IgD-negative memory B cell (primary cell): ENCODE measurements around the gene ABR. TPM values are rescaled to one million over a fixed set of nuclear protein-coding genes. Genes with fewer than 3 reads are reported as not detected.
"Not testable (repeated sequence)": the region's sequence is repeated elsewhere in the genome, so short reads cannot be mapped to it uniquely, and the experiment has no call there.

Experiments used
- H3K27ac Mint-ChIP-seq, 3 donors: one replicate each; pipeline ENCODE4 v1.8.0; 2020 to 2022; ENCODE audit warnings: mild to moderate bottlenecking in 3 of 3, mixed read lengths in 3 of 3, moderate library complexity in 1 of 3
- H3K27me3 Mint-ChIP-seq: one replicate; pipeline ENCODE4 v1.8.0; 2021; ENCODE audit warnings: mixed read lengths
- H3K36me3 Mint-ChIP-seq: one replicate; pipeline ENCODE4 v1.8.0; 2020; ENCODE audit warnings: mild to moderate bottlenecking, mixed read lengths
- H3K4me1 Mint-ChIP-seq, 3 donors: one replicate each; pipeline ENCODE4 v1.8.0; 2020 to 2022; ENCODE audit warnings: mixed read lengths in 3 of 3, mild to moderate bottlenecking in 1 of 3
- H3K4me3 Mint-ChIP-seq, 4 donors: one replicate each; pipeline ENCODE4 v1.8.0; 2020 to 2022; ENCODE audit warnings: mild to moderate bottlenecking in 4 of 4, mixed read lengths in 4 of 4, moderate library complexity in 3 of 4
- H3K9me3 Mint-ChIP-seq, 3 donors: one replicate each; pipeline ENCODE4 v1.8.0; 2020 to 2021; ENCODE audit warnings: mixed read lengths in 3 of 3, mild to moderate bottlenecking in 1 of 3
- polyA plus RNA-seq: library from polyadenylated mRNA; unstranded; fragments of 300-500 nt; fragmentation: Illumina TruSeq; gene quantifications from one replicate; pipeline ENCODE4 v1.2.3, GENCODE V29; 2021

ABR gene
- polyA plus RNA-seq, 1 donor from 2014 or later: 19.2 TPM

- Mint-ChIP-seq H3K27ac (no peak overlapping the region), H3K4me3 (no peak overlapping the region)
Measured at GRCh38 chr17:1099242-1099641, 80.5 kb downstream of the ABR start.

GRCh38 chr17:1097972-1098744 is 81.6 kb downstream of the ABR start:
- not testable (repeated sequence) for H3K9me3 Mint-ChIP-seq, H3K27ac Mint-ChIP-seq, H3K27me3 Mint-ChIP-seq, H3K4me1 Mint-ChIP-seq, H3K4me3 Mint-ChIP-seq, H3K36me3 Mint-ChIP-seq

More at GRCh38 chr17:1099242-1099641, 80.5 kb downstream of the ABR start:
- Mint-ChIP-seq H3K4me1 (peaks cover 3 to 7% (median 7%) of the 10 kb centered on the region in 3 donors), H3K36me3 (peaks cover 1% of the 10 kb centered on the region), H3K9me3 (no peaks in the 10 kb centered on the region), H3K27me3 (no peaks in the 10 kb centered on the region)

GRCh38 chr17:1096215-1096614 is 83.6 kb downstream of the ABR start:
- H3K27ac Mint-ChIP-seq: no peak overlapping the region
- no peaks in the 10 kb centered on the region for H3K27me3 Mint-ChIP-seq
- H3K4me1 Mint-ChIP-seq: peaks cover 3 to 9% (median 5%) of the 10 kb centered on the region in 3 donors
- H3K9me3 Mint-ChIP-seq: no peaks in the 10 kb centered on the region
- peaks cover 3% of the 10 kb centered on the region for H3K36me3 Mint-ChIP-seq
- H3K4me3 Mint-ChIP-seq: no peak overlapping the region

GRCh38 chr17:1095853-1096173 is 84.0 kb downstream of the ABR start:
- H3K4me1 Mint-ChIP-seq: peaks cover 3 to 9% (median 5%) of the 10 kb centered on the region in 3 donors
- peaks cover 3% of the 10 kb centered on the region for H3K36me3 Mint-ChIP-seq
- no peaks in the 10 kb centered on the region for H3K27me3 Mint-ChIP-seq
- H3K27ac Mint-ChIP-seq: no peak overlapping the region
- no peak overlapping the region for H3K4me3 Mint-ChIP-seq
- no peaks in the 10 kb centered on the region for H3K9me3 Mint-ChIP-seq

- no peak overlapping the region for H3K4me3 Mint-ChIP-seq
- no peaks in the 10 kb centered on the region for H3K27me3 Mint-ChIP-seq
- H3K9me3 Mint-ChIP-seq: no peaks in the 10 kb centered on the region
- H3K27ac Mint-ChIP-seq: no peak overlapping the region
- H3K4me1 Mint-ChIP-seq: peaks cover 3 to 9% (median 5%) of the 10 kb centered on the region in 3 donors
- H3K36me3 Mint-ChIP-seq: peaks cover 3% of the 10 kb centered on the region
Measured at GRCh38 chr17:1095090-1095852, 84.5 kb downstream of the ABR start.

- peaks cover 3 to 9% (median 5%) of the 10 kb centered on the region in 3 donors for H3K4me1 Mint-ChIP-seq
- no peaks in the 10 kb centered on the region for H3K27me3 Mint-ChIP-seq
- no peak overlapping the region for H3K4me3 Mint-ChIP-seq
- no peaks in the 10 kb centered on the region for H3K9me3 Mint-ChIP-seq
- no peak overlapping the region for H3K27ac Mint-ChIP-seq
- H3K36me3 Mint-ChIP-seq: peaks cover 6% of the 10 kb centered on the region
Measured at GRCh38 chr17:1094591-1094990, 85.2 kb downstream of the ABR start.

- Mint-ChIP-seq H3K4me3 (no peak overlapping the region), H3K4me1 (peaks cover 0 to 2% (median 1%) of the 10 kb centered on the region in 3 donors), H3K9me3 (no peaks in the 10 kb centered on the region), H3K27me3 (no peaks in the 10 kb centered on the region), H3K27ac (peak overlapping the region in 1 of 3 donors; percentile 31), H3K36me3 (peaks cover 5% of the 10 kb centered on the region)
Measured at GRCh38 chr17:1091900-1092299, 87.9 kb downstream of the ABR start.

- peaks cover 5% of the 10 kb centered on the region for H3K36me3 Mint-ChIP-seq
Measured at GRCh38 chr17:1091190-1091534, 88.6 kb downstream of the ABR start.

GRCh38 chr17:1090465-1091189 is 89.2 kb downstream of the ABR start:
- Mint-ChIP-seq H3K9me3 (no peaks in the 10 kb centered on the region), H3K27ac (no peak overlapping the region), H3K4me1 (peaks cover 0 to 2% (median 1%) of the 10 kb centered on the region in 3 donors), H3K27me3 (no peaks in the 10 kb centered on the region), H3K36me3 (peaks cover 5% of the 10 kb centered on the region), H3K4me3 (no peak overlapping the region)

More at GRCh38 chr17:1091190-1091534, 88.6 kb downstream of the ABR start:
- Mint-ChIP-seq H3K4me1 (peaks cover 0 to 2% (median 1%) of the 10 kb centered on the region in 3 donors), H3K27me3 (no peaks in the 10 kb centered on the region), H3K4me3 (no peak overlapping the region), H3K9me3 (no peaks in the 10 kb centered on the region), H3K27ac (no peak overlapping the region)

- no peak overlapping the region for H3K27ac Mint-ChIP-seq
- H3K9me3 Mint-ChIP-seq: no peaks in the 10 kb centered on the region
- H3K36me3 Mint-ChIP-seq: peaks cover 5% of the 10 kb centered on the region
- no peaks in the 10 kb centered on the region for H3K27me3 Mint-ChIP-seq
- H3K4me3 Mint-ChIP-seq: no peak overlapping the region
- peaks cover 0 to 2% (median 1%) of the 10 kb centered on the region in 3 donors for H3K4me1 Mint-ChIP-seq
Measured at GRCh38 chr17:1089915-1090314, 89.9 kb downstream of the ABR start.

GRCh38 chr17:1087381-1088241 is 92.2 kb downstream of the ABR start:
- Mint-ChIP-seq H3K36me3 (peaks cover 5% of the 10 kb centered on the region), H3K27ac (no peak overlapping the region), H3K27me3 (no peaks in the 10 kb centered on the region), H3K9me3 (no peaks in the 10 kb centered on the region), H3K4me1 (peaks cover 0 to 2% (median 1%) of the 10 kb centered on the region in 3 donors), H3K4me3 (no peak overlapping the region)

GRCh38 chr17:1083451-1084187 is 96.2 kb downstream of the ABR start:
- Mint-ChIP-seq H3K27me3 (no peaks in the 10 kb centered on the region), H3K9me3 (no peaks in the 10 kb centered on the region), H3K4me3 (no peak overlapping the region), H3K36me3 (no peaks in the 10 kb centered on the region), H3K27ac (peak overlapping the region in 1 of 3 donors; percentile 46), H3K4me1 (no peaks in the 10 kb centered on the region)

GRCh38 chr17:1082579-1082978 is 97.2 kb downstream of the ABR start:
- Mint-ChIP-seq H3K27ac (no peak overlapping the region), H3K9me3 (no peaks in the 10 kb centered on the region), H3K4me3 (no peak overlapping the region), H3K4me1 (no peaks in the 10 kb centered on the region), H3K36me3 (no peaks in the 10 kb centered on the region), H3K27me3 (no peaks in the 10 kb centered on the region)
